ENCODE results near the gene FBRSL1. TPM values are rescaled to one million over a fixed set of nuclear protein-coding genes. Genes with fewer than 3 reads are reported as not detected.

The FBRSL1 gene
- total RNA-seq, 2 donors from 2014 or later = 20.2 to 22.5 TPM

- Histone ChIP-seq H3K27me3 (replicated peaks; ENCODE audit: insufficient read depth) (peaks cover 7% of the 10 kb centered on the region), H3K9me3 (no peaks in the 10 kb centered on the region)
- no peak for ATAC-seq (ENCODE audit: insufficient number of reproducible peaks, low FRiP score, low read depth)
These were observed 25.1 kb upstream of the FBRSL1 start for GRCh38 chr12:132464820-132465219.

DNA sequence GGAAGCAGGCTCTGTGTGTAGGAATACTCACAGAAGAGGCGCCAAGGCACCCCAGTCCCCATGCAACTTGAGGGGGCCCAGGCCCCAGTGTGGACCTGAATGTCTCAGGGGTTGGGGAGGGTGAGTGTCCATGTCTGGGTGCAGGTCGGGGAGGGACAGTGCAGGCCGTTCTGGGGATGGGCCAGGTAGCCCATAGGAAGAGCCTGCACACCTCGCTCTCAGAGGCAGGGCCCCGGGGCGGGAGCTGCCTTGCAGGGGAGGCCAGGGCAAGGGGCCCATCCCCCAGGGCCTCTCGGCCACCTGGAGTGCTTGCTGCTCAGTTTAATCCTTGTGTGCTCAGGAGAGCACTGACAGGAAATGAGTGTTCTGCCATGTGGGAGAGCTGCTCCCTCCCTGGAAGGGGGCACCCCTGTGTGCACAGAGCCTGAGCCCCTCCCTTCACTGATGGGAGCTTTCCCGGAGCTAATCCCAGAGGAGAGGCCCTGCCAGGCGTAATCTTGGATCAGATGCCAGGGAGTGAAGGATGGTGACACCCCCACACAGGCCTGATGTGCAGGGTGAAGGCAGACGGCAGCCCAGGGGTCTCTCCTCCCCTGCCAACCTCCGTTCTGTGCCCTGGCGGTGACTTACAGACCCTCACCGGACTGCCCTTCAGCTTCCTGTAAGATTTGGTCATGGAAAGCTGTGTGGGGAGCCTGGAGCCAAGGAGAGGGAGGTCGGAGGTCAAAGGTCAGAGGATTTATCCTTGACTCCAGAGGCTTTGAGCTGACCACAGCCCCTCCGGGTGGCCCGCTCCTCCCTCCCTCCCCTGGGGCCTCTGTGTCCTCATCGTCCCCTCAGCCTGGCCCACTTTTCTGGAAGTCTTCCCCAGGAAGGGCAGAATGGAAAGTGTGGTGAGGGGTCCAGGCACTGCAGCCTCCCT lies 24.4 kb upstream of the FBRSL1 start:
- no peak for DNase-seq (ENCODE audit: low spot score)
- no peak overlapping the region for H3K27ac ChIP-seq
- no peak for TF ChIP-seq CTCF (IDR thresholded peaks at IDR 0.05)
- H3K4me3 ChIP-seq = no peak overlapping the region
- H3K4me1 ChIP-seq (ENCODE audit: control insufficient read depth in 1 of 2, low read depth in 2 of 2) = no peaks in the 10 kb centered on the region
- H3K27me3 ChIP-seq (replicated peaks; ENCODE audit: insufficient read depth) = peaks cover 7% of the 10 kb centered on the region
- no peaks in the 10 kb centered on the region for H3K9me3 ChIP-seq
- ATAC-seq (ENCODE audit: insufficient number of reproducible peaks, low FRiP score, low read depth) = no peak
- no peaks in the 10 kb centered on the region for H3K36me3 ChIP-seq

More at GRCh38 chr12:132464820-132465219, 25.1 kb upstream of the FBRSL1 start:
- H3K4me3 ChIP-seq = no peak overlapping the region
- no peak overlapping the region for H3K27ac ChIP-seq
- no peaks in the 10 kb centered on the region for H3K36me3 ChIP-seq
- no peak for DNase-seq (ENCODE audit: low spot score)
- no peak for TF ChIP-seq CTCF (IDR thresholded peaks at IDR 0.05)
- no peaks in the 10 kb centered on the region for H3K4me1 ChIP-seq (ENCODE audit: control insufficient read depth in 1 of 2, low read depth in 2 of 2)

DNA sequence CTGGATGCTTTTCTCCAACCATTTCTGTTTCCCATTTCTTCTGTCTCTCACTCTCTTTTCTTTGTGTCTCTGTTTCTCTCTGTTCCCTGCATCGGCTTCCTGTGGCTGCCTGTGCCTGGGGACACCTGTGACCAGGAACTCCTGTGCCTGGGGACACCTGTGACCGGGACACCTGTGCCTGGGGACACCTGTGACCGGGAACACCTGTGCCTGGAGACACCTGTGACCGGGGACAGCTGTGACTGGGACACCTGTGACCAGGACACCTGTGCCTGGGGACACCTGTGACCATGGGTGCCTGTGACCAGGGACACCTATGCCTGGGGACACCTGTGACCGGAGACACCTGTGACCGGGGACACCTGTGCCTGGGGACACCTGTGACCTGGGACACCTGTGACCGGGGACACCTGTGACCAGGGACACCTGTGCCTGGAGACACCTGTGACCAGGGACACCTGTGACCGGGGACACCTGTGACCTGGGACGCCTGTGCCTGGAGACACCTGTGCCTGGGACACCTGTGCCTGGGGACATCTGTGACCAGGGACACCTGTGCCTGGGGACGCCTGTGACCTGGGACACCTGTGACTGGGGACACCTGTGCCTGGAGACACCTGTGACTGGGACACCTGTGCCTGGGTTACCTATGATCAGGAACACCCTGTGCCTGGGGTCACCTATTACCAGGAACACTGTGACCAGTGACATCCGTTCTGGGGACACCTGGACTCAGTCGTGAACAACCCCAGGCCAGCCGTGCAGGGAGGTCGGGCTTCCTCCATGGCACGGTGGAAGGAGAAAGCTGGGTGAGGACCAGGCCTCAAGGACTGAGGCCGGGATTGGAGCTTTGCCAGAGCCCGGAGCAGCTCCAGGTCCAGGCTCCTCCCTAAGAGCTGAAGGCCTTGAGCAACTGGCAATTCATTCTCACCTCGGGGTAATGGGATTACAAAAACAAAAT lies 23.4 kb upstream of the FBRSL1 start:
- Histone ChIP-seq H3K4me1 (ENCODE audit: control insufficient read depth in 1 of 2, low read depth in 2 of 2) (no peaks in the 10 kb centered on the region), H3K27ac (no peak overlapping the region), H3K36me3 (no peaks in the 10 kb centered on the region), H3K27me3 (replicated peaks; ENCODE audit: insufficient read depth) (peaks cover 7% of the 10 kb centered on the region), H3K9me3 (no peaks in the 10 kb centered on the region), H3K4me3 (no peak overlapping the region)
- no peak for TF ChIP-seq CTCF (IDR thresholded peaks at IDR 0.05)
- DNase-seq (ENCODE audit: low spot score) = no peak
- ATAC-seq (ENCODE audit: insufficient number of reproducible peaks, low FRiP score, low read depth) = no peak

- Histone ChIP-seq H3K27ac (no peak overlapping the region), H3K4me1 (ENCODE audit: control insufficient read depth in 1 of 2, low read depth in 2 of 2) (no peaks in the 10 kb centered on the region), H3K4me3 (no peak overlapping the region), H3K27me3 (replicated peaks; ENCODE audit: insufficient read depth) (peaks cover 7% of the 10 kb centered on the region), H3K36me3 (no peaks in the 10 kb centered on the region), H3K9me3 (no peaks in the 10 kb centered on the region)
- no peak for TF ChIP-seq CTCF (IDR thresholded peaks at IDR 0.05)
- ATAC-seq (ENCODE audit: insufficient number of reproducible peaks, low FRiP score, low read depth) (no peak), DNase-seq (ENCODE audit: low spot score) (no peak)
These were observed 22.4 kb upstream of the FBRSL1 start for GRCh38 chr12:132467511-132467910.

- Histone ChIP-seq H3K27me3 (replicated peaks; ENCODE audit: insufficient read depth) (peaks cover 7% of the 10 kb centered on the region), H3K27ac (no peak overlapping the region), H3K9me3 (no peaks in the 10 kb centered on the region), H3K4me1 (ENCODE audit: control insufficient read depth in 1 of 2, low read depth in 2 of 2) (no peaks in the 10 kb centered on the region), H3K4me3 (no peak overlapping the region), H3K36me3 (no peaks in the 10 kb centered on the region)
- TF ChIP-seq CTCF (IDR thresholded peaks at IDR 0.05) = no peak
- ATAC-seq (ENCODE audit: insufficient number of reproducible peaks, low FRiP score, low read depth) (no peak), DNase-seq (ENCODE audit: low spot score) (no peak)
These were observed 20.5 kb upstream of the FBRSL1 start for GRCh38 chr12:132469423-132469822.
